ENCODE results near the gene SPINK8. TPM values are rescaled to one million over a fixed set of nuclear protein-coding genes. Genes with fewer than 3 reads are reported as not detected.
A peak's percentile ranks its signal among the peaks of the same experiment; 100 is the strongest.
"Not testable (repeated sequence)": the region's sequence is repeated elsewhere in the genome, so short reads cannot be mapped to it uniquely, and the experiment has no call there.

SPINK8 gene
- polyA plus RNA-seq, 1 donor: not detected

GRCh38 chr3:48278884-48279559 lies 54.4 kb downstream of the SPINK8 start:
- Histone ChIP-seq H3K9me3 (ENCODE audit: control insufficient read depth, low read depth, low read length) (no peaks in the 10 kb centered on the region), H3K27me3 (ENCODE audit: control insufficient read depth, insufficient read depth, low read length) (no peaks in the 10 kb centered on the region), H3K36me3 (ENCODE audit: control insufficient read depth, insufficient read depth, low read length) (no peaks in the 10 kb centered on the region), H3K4me1 (ENCODE audit: control insufficient read depth, insufficient read depth, low read length) (no peaks in the 10 kb centered on the region), H3K27ac (ENCODE audit: low read length) (no peak overlapping the region), H3K4me3 (ENCODE audit: low read length) (no peak overlapping the region)
- 80% methylated on average over 1 of the region's 4 CpGs for WGBS (ENCODE audit: insufficient coverage, low lambda C conversion rate)
- DNase-seq: no peak

GRCh38 chr3:48276911-48277641 lies 56.4 kb downstream of the SPINK8 start:
- no peak for DNase-seq
- Histone ChIP-seq H3K4me3 (ENCODE audit: low read length) (no peak overlapping the region), H3K9me3 (ENCODE audit: control insufficient read depth, low read depth, low read length) (peaks cover 3% of the 10 kb centered on the region), H3K36me3 (ENCODE audit: control insufficient read depth, insufficient read depth, low read length) (no peaks in the 10 kb centered on the region), H3K4me1 (ENCODE audit: control insufficient read depth, insufficient read depth, low read length) (no peaks in the 10 kb centered on the region), H3K27me3 (ENCODE audit: control insufficient read depth, insufficient read depth, low read length) (no peaks in the 10 kb centered on the region), H3K27ac (ENCODE audit: low read length) (no peak overlapping the region)
- WGBS (ENCODE audit: insufficient coverage, low lambda C conversion rate): 100% methylated on average over 1 of the region's 7 CpGs

GRCh38 chr3:48275287-48276027 lies 58.0 kb downstream of the SPINK8 start:
- Histone ChIP-seq H3K4me1 (ENCODE audit: control insufficient read depth, insufficient read depth, low read length) (no peaks in the 10 kb centered on the region), H3K9me3 (ENCODE audit: control insufficient read depth, low read depth, low read length) (peaks cover 7% of the 10 kb centered on the region), H3K27me3 (ENCODE audit: control insufficient read depth, insufficient read depth, low read length) (no peaks in the 10 kb centered on the region), H3K4me3 (ENCODE audit: low read length) (no peak overlapping the region), H3K27ac (ENCODE audit: low read length) (no peak overlapping the region), H3K36me3 (ENCODE audit: control insufficient read depth, insufficient read depth, low read length) (no peaks in the 10 kb centered on the region)
- WGBS (ENCODE audit: insufficient coverage, low lambda C conversion rate): 60% methylated on average over 2 of the region's 8 CpGs
- DNase-seq: no peak

GRCh38 chr3:48274452-48274851 lies 59.0 kb downstream of the SPINK8 start:
- H3K9me3 ChIP-seq (ENCODE audit: control insufficient read depth, low read depth, low read length): peaks cover 7% of the 10 kb centered on the region
- H3K4me1 ChIP-seq (ENCODE audit: control insufficient read depth, insufficient read depth, low read length): peaks cover 3% of the 10 kb centered on the region
- no peak overlapping the region for H3K27ac ChIP-seq (ENCODE audit: low read length)
- no peaks in the 10 kb centered on the region for H3K36me3 ChIP-seq (ENCODE audit: control insufficient read depth, insufficient read depth, low read length)
- no peak for DNase-seq
- no CpG with 5 or more reads among the region's 10 CpGs for WGBS (ENCODE audit: insufficient coverage, low lambda C conversion rate)
- H3K4me3 ChIP-seq (ENCODE audit: low read length): no peak overlapping the region
- no peaks in the 10 kb centered on the region for H3K27me3 ChIP-seq (ENCODE audit: control insufficient read depth, insufficient read depth, low read length)

- Histone ChIP-seq H3K9me3 (ENCODE audit: control insufficient read depth, low read depth, low read length) (peaks cover 7% of the 10 kb centered on the region), H3K36me3 (ENCODE audit: control insufficient read depth, insufficient read depth, low read length) (no peaks in the 10 kb centered on the region), H3K27me3 (ENCODE audit: control insufficient read depth, insufficient read depth, low read length) (no peaks in the 10 kb centered on the region), H3K4me1 (ENCODE audit: control insufficient read depth, insufficient read depth, low read length) (peaks cover 9% of the 10 kb centered on the region), H3K27ac (ENCODE audit: low read length) (no peak overlapping the region), H3K4me3 (ENCODE audit: low read length) (no peak overlapping the region)
- no CpG with 5 or more reads among the region's 9 CpGs for WGBS (ENCODE audit: insufficient coverage, low lambda C conversion rate)
- DNase-seq: peak; percentile 42 to 45
These were observed 59.8 kb downstream of the SPINK8 start for GRCh38 chr3:48273594-48274211.

GRCh38 chr3:48271763-48272498 lies 61.5 kb downstream of the SPINK8 start:
- H3K36me3 ChIP-seq (ENCODE audit: control insufficient read depth, insufficient read depth, low read length): no peaks in the 10 kb centered on the region
- no peak overlapping the region for H3K4me3 ChIP-seq (ENCODE audit: low read length)
- H3K9me3 ChIP-seq (ENCODE audit: control insufficient read depth, low read depth, low read length): peaks cover 7% of the 10 kb centered on the region
- DNase-seq: no peak
- WGBS (ENCODE audit: insufficient coverage, low lambda C conversion rate): no CpG with 5 or more reads among the region's 38 CpGs
- H3K27me3 ChIP-seq (ENCODE audit: control insufficient read depth, insufficient read depth, low read length): no peaks in the 10 kb centered on the region
- H3K4me1 ChIP-seq (ENCODE audit: control insufficient read depth, insufficient read depth, low read length): peaks cover 18% of the 10 kb centered on the region
- H3K27ac ChIP-seq (ENCODE audit: low read length): no peak overlapping the region

GRCh38 chr3:48271223-48271622 lies 62.2 kb downstream of the SPINK8 start:
- H3K27ac ChIP-seq (ENCODE audit: low read length); H3K27me3 ChIP-seq (ENCODE audit: control insufficient read depth, insufficient read depth, low read length); H3K4me3 ChIP-seq (ENCODE audit: low read length); DNase-seq; H3K36me3 ChIP-seq (ENCODE audit: control insufficient read depth, insufficient read depth, low read length); H3K9me3 ChIP-seq (ENCODE audit: control insufficient read depth, low read depth, low read length): not testable (repeated sequence)
- WGBS (ENCODE audit: insufficient coverage, low lambda C conversion rate): 100% methylated on average over 2 of the region's 10 CpGs
- H3K4me1 ChIP-seq (ENCODE audit: control insufficient read depth, insufficient read depth, low read length): peaks cover 18% of the 10 kb centered on the region

GRCh38 chr3:48270306-48270705 lies 63.2 kb downstream of the SPINK8 start:
- Histone ChIP-seq H3K36me3 (ENCODE audit: control insufficient read depth, insufficient read depth, low read length) (no peaks in the 10 kb centered on the region), H3K4me1 (ENCODE audit: control insufficient read depth, insufficient read depth, low read length) (peaks cover 18% of the 10 kb centered on the region), H3K27me3 (ENCODE audit: control insufficient read depth, insufficient read depth, low read length) (no peaks in the 10 kb centered on the region), H3K27ac (ENCODE audit: low read length) (no peak overlapping the region), H3K9me3 (ENCODE audit: control insufficient read depth, low read depth, low read length) (peaks cover 7% of the 10 kb centered on the region), H3K4me3 (ENCODE audit: low read length) (no peak overlapping the region)
- 100% methylated on average over 1 of the region's 2 CpGs for WGBS (ENCODE audit: insufficient coverage, low lambda C conversion rate)
- no peak for DNase-seq

GRCh38 chr3:48269592-48269991 lies 63.9 kb downstream of the SPINK8 start:
- Histone ChIP-seq H3K27ac (ENCODE audit: low read length) (no peak overlapping the region), H3K27me3 (ENCODE audit: control insufficient read depth, insufficient read depth, low read length) (no peaks in the 10 kb centered on the region), H3K4me3 (ENCODE audit: low read length) (no peak overlapping the region), H3K4me1 (ENCODE audit: control insufficient read depth, insufficient read depth, low read length) (peaks cover 18% of the 10 kb centered on the region), H3K9me3 (ENCODE audit: control insufficient read depth, low read depth, low read length) (peaks cover 7% of the 10 kb centered on the region), H3K36me3 (ENCODE audit: control insufficient read depth, insufficient read depth, low read length) (no peaks in the 10 kb centered on the region)
- DNase-seq: no peak
- WGBS (ENCODE audit: insufficient coverage, low lambda C conversion rate): no CpG with 5 or more reads among the region's 8 CpGs

Measured in large intestine (tissue), 3 donors.